ENCODE results near the gene NTNG1. TPM values are rescaled to one million over a fixed set of nuclear protein-coding genes. Genes with fewer than 3 reads are reported as not detected.
A peak's percentile ranks its signal among the peaks of the same experiment; 100 is the strongest.

NTNG1 gene
- total RNA-seq, 1 donor from 2014 or later = 1.1 TPM

DNA sequence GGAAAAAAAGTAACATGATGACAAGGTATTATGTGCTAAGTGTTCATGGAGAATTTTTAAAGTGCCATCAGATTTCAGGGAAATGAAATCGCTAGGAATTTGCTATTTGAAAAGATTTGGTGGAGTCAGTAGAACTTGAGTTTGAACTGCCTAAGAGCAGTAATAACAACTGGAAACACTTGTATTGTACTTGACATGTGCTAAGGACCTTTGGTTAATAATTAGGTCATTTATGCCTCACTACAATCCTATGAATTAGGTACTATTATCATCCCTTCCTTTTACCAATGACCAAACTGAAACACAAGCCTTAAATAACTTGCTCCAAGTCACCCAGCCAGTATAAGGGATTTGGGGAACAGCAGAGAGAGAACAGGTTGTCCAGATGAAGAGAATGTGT, 133.4 kb downstream of the NTNG1 start:
- Mint-ChIP-seq H3K27ac (no peak overlapping the region), H3K27me3 (no peaks in the 10 kb centered on the region), H3K9me3 (ENCODE audit: low read depth) (no peaks in the 10 kb centered on the region), H3K36me3 (ENCODE audit: insufficient read depth) (no peaks in the 10 kb centered on the region), H3K4me3 (ENCODE audit: low read depth) (no peak overlapping the region), H3K4me1 (ENCODE audit: low read depth) (no peaks in the 10 kb centered on the region)
- TF ChIP-seq, protein P1, sequence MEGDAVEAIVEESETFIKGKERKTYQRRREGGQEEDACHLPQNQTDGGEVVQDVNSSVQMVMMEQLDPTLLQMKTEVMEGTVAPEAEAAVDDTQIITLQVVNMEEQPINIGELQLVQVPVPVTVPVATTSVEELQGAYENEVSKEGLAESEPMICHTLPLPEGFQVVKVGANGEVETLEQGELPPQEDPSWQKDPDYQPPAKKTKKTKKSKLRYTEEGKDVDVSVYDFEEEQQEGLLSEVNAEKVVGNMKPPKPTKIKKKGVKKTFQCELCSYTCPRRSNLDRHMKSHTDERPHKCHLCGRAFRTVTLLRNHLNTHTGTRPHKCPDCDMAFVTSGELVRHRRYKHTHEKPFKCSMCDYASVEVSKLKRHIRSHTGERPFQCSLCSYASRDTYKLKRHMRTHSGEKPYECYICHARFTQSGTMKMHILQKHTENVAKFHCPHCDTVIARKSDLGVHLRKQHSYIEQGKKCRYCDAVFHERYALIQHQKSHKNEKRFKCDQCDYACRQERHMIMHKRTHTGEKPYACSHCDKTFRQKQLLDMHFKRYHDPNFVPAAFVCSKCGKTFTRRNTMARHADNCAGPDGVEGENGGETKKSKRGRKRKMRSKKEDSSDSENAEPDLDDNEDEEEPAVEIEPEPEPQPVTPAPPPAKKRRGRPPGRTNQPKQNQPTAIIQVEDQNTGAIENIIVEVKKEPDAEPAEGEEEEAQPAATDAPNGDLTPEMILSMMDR (IDR thresholded peaks at IDR 0.05; ENCODE audit: unreplicated experiment) = no peak
- DNase-seq (ENCODE audit: low spot score, unreplicated experiment) = no peak

DNA sequence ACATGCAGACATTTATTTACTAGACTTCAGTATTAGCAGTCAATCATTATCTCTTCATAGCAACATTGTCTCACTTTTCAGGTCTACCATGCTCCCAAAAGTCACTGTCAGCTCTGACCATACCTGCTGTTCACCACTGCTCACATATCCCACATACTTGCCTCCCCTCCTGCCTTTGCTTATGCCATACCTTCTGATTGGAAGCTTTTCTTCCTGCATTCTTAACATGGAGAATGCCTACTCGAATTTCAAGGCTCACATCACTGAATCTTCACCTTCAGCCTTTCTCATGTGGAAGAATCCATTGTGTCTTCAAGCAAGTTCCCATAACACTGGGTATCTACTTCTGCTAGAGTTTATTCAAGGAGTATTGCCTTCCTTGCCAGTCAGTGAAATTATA, 135.4 kb downstream of the NTNG1 start:
- no peak overlapping the region for H3K27ac Mint-ChIP-seq
- no peak overlapping the region for H3K4me3 Mint-ChIP-seq (ENCODE audit: low read depth)
- H3K9me3 Mint-ChIP-seq (ENCODE audit: low read depth) = no peaks in the 10 kb centered on the region
- TF ChIP-seq, protein P1 (IDR thresholded peaks at IDR 0.05; ENCODE audit: unreplicated experiment) = no peak
- H3K36me3 Mint-ChIP-seq (ENCODE audit: insufficient read depth) = no peaks in the 10 kb centered on the region
- no peak for DNase-seq (ENCODE audit: low spot score, unreplicated experiment)
- H3K27me3 Mint-ChIP-seq = no peaks in the 10 kb centered on the region
- H3K4me1 Mint-ChIP-seq (ENCODE audit: low read depth) = no peaks in the 10 kb centered on the region

DNA sequence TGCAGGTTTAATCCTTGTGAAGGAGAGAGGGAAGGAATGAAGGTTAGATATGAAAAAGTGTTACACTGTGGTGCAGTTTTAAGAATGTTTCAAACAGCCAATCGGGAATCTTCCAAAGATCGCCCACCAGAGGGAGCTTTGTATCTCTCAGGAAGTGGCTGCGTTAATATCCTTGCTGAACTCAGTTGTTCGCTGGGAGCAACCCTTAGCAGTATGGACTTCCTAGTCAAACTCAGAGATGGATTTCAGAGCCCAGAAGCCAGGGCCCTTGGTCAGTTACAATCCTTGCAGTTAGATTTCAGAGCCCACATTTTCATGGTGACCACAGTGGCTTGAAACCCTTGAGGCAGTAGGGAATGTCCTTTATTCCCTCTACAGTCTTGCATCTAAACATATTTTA, 136.2 kb downstream of the NTNG1 start:
- Mint-ChIP-seq H3K4me3 (ENCODE audit: low read depth) (no peak overlapping the region), H3K27ac (no peak overlapping the region), H3K9me3 (ENCODE audit: low read depth) (no peaks in the 10 kb centered on the region), H3K27me3 (no peaks in the 10 kb centered on the region), H3K4me1 (ENCODE audit: low read depth) (no peaks in the 10 kb centered on the region), H3K36me3 (ENCODE audit: insufficient read depth) (no peaks in the 10 kb centered on the region)
- peak; percentile 22 for DNase-seq (ENCODE audit: low spot score, unreplicated experiment)
- TF ChIP-seq, protein P1 (IDR thresholded peaks at IDR 0.05; ENCODE audit: unreplicated experiment) = peak; percentile 74

DNA sequence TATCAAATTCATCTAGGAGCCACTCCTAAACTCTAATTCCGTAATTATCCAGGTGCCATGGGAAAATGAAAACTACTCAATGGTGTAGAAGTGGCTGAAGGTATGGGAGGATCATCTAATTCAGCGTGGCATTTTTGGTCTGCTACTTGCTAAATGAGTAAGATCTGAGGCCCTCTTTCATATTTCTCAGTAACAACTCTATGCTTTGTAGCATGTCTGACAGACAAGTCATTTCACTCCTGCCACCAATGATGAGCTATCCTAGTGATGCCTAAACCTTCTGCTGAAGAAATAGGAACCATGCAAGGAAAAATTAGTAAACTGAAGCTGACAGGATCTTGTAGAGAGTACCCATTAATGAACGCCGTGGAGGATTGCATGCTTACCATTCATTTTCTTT, 145.3 kb downstream of the NTNG1 start:
- no peaks in the 10 kb centered on the region for H3K9me3 Mint-ChIP-seq (ENCODE audit: low read depth)
- H3K27me3 Mint-ChIP-seq = no peaks in the 10 kb centered on the region
- H3K4me1 Mint-ChIP-seq (ENCODE audit: low read depth) = no peaks in the 10 kb centered on the region
- H3K36me3 Mint-ChIP-seq (ENCODE audit: insufficient read depth) = no peaks in the 10 kb centered on the region
- H3K27ac Mint-ChIP-seq = no peak overlapping the region
- TF ChIP-seq, protein P1 (IDR thresholded peaks at IDR 0.05; ENCODE audit: unreplicated experiment) = no peak
- no peak for DNase-seq (ENCODE audit: low spot score, unreplicated experiment)
- no peak overlapping the region for H3K4me3 Mint-ChIP-seq (ENCODE audit: low read depth)

DNA sequence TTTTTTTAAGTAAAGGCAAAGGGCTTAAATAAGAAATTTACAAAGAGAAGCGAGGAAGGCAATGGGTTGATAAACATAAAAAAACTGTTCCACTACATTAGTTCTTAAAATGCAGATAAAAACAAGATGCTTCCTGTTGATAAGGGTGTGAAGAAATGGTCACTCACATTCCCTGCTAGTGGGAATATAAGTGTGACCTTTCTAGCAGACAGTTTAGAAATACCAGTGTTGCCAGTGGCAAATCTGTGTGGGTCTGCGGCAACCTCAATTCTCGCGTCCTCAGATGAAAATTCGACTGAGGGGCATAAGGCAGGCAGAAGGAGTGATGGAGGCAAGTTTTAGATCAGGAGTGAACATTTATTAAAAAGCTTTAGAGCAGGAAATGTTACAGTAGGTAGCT, 151.1 kb downstream of the NTNG1 start:
- H3K27ac Mint-ChIP-seq = no peak overlapping the region
- no peaks in the 10 kb centered on the region for H3K36me3 Mint-ChIP-seq (ENCODE audit: insufficient read depth)
- H3K4me3 Mint-ChIP-seq (ENCODE audit: low read depth) = no peak overlapping the region
- no peaks in the 10 kb centered on the region for H3K4me1 Mint-ChIP-seq (ENCODE audit: low read depth)
- no peaks in the 10 kb centered on the region for H3K9me3 Mint-ChIP-seq (ENCODE audit: low read depth)
- no peak for DNase-seq (ENCODE audit: low spot score, unreplicated experiment)
- TF ChIP-seq, protein P1 (IDR thresholded peaks at IDR 0.05; ENCODE audit: unreplicated experiment) = no peak
- H3K27me3 Mint-ChIP-seq = no peaks in the 10 kb centered on the region
